ENCODE measurements around the gene KRTAP10-6.

DNA sequence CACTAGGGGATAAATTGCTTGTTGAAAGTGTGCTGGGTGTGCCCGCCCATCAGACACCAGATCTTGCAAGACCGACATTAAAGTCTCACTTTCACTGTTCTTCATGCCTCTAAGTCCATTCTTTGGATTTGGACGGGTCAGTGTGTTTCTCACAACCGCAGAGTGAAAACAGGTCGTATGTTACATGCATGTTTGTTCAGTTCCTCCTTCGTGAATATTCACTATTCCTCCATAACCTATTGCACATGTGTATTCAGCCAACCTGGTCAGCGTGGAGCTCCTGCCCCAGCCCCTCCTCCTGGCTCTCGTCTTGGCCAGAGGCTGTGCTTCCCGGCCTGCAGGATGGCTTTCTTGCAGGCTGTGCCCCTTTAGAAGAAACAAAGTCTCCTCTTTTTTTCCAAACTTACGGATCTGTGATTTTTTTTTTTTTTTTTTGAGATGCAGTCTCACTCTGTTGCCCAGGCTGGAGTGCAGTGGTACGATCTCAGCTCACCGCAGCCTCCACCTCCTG is 2.2 kb upstream of the KRTAP10-6 start:
- TF ChIP-seq, protein P1, sequence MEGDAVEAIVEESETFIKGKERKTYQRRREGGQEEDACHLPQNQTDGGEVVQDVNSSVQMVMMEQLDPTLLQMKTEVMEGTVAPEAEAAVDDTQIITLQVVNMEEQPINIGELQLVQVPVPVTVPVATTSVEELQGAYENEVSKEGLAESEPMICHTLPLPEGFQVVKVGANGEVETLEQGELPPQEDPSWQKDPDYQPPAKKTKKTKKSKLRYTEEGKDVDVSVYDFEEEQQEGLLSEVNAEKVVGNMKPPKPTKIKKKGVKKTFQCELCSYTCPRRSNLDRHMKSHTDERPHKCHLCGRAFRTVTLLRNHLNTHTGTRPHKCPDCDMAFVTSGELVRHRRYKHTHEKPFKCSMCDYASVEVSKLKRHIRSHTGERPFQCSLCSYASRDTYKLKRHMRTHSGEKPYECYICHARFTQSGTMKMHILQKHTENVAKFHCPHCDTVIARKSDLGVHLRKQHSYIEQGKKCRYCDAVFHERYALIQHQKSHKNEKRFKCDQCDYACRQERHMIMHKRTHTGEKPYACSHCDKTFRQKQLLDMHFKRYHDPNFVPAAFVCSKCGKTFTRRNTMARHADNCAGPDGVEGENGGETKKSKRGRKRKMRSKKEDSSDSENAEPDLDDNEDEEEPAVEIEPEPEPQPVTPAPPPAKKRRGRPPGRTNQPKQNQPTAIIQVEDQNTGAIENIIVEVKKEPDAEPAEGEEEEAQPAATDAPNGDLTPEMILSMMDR (IDR thresholded peaks at IDR 0.05): no peak
- TF ChIP-seq POLR2A (IDR thresholded peaks at IDR 0.05): no peak
- no peak for TF ChIP-seq POLR2AphosphoS5 (IDR thresholded peaks at IDR 0.05)
